Fibroblast of lung (primary cell): ENCODE results near the gene XCR1. TPM values are rescaled to one million over a fixed set of nuclear protein-coding genes. Genes with fewer than 3 reads are reported as not detected.

Source experiments
- DNase-seq, 2 donors: peaks; one replicate each; pipeline versions ENCODE4 v3.0.0 to v3.0.0-alpha.2; 2010; ENCODE audit warnings: low read depth in 2 of 2
- H2AFZ ChIP-seq: 2 replicates; pipeline ENCODE4 v1.5.1; 2012; ENCODE audit warnings: low read length, control low read depth, inconsistent platforms
- H3K27ac ChIP-seq: 2 replicates; pipeline ENCODE4 v1.5.1; 2011; ENCODE audit warnings: low read length, control low read depth; ENCODE audit not compliant: insufficient read depth
- H3K27me3 ChIP-seq: 2 replicates; pipeline ENCODE4 v1.5.1; 2011; ENCODE audit warnings: mild to moderate bottlenecking, low read length; ENCODE audit not compliant: control insufficient read depth, insufficient read depth
- H3K36me3 ChIP-seq: 2 replicates; pipeline ENCODE4 v1.5.1; 2011; ENCODE audit warnings: low read length; ENCODE audit not compliant: control insufficient read depth, insufficient read depth
- H3K4me1 ChIP-seq: 2 replicates; pipeline ENCODE4 v1.5.1; 2011; ENCODE audit warnings: low read length; ENCODE audit not compliant: control insufficient read depth, insufficient read depth; ENCODE audit errors: extremely low read depth
- H3K4me2 ChIP-seq: 2 replicates; pipeline ENCODE4 v1.5.1; 2011; ENCODE audit warnings: low read length, control low read depth; ENCODE audit not compliant: insufficient read depth; ENCODE audit errors: extremely low read depth
- H3K4me3 ChIP-seq, 4 experiments: fragments of 200-600 bp in 1 of 4; sonication (generic) in 1 of 4; replicated peaks in 1 of 4; 2 replicates each; pipeline ENCODE4 v1.5.1; 2011 to 2016; ENCODE audit warnings: low read length in 4 of 4, low read depth in 3 of 4, mild to moderate bottlenecking in 3 of 4, control low read depth in 2 of 4, inconsistent platforms in 1 of 4, mixed read lengths in 1 of 4; ENCODE audit not compliant: insufficient read depth in 1 of 4; ENCODE audit errors: control extremely low read depth in 1 of 4
- H3K79me2 ChIP-seq: 2 replicates; pipeline ENCODE4 v1.5.1; 2012; ENCODE audit warnings: mild to moderate bottlenecking, low read length, inconsistent platforms; ENCODE audit not compliant: control insufficient read depth, insufficient read depth
- H3K9ac ChIP-seq: 2 replicates; pipeline ENCODE4 v1.5.1; 2011; ENCODE audit warnings: mild to moderate bottlenecking, low read length, control low read depth; ENCODE audit not compliant: insufficient read depth
- H3K9me3 ChIP-seq: 2 replicates; pipeline ENCODE4 v1.5.1; 2012; ENCODE audit warnings: low read depth, low read length; ENCODE audit not compliant: control insufficient read depth, insufficient read depth
- H4K20me1 ChIP-seq: 2 replicates; pipeline ENCODE4 v1.5.1; 2011; ENCODE audit warnings: low read length; ENCODE audit not compliant: control insufficient read depth, insufficient read depth; ENCODE audit errors: extremely low read depth
- EZH2 ChIP-seq: IDR thresholded peaks from 2 replicates; pipeline ENCODE4 v1.5.1; 2012; ENCODE audit warnings: low read length, control low read depth, mild to moderate bottlenecking; ENCODE audit errors: missing control alignments
- polyA plus RNA-seq, 2 donors: library from polyadenylated mRNA; depleted of rRNA in 1 of 2; stranded (reverse) in 1 of 2; unstranded in 1 of 2; fragments of >200 nt; gene quantifications; 2 replicates each; pipeline ENCODE4 v1.2.1, GENCODE V29; 2011 to 2012; ENCODE audit warnings: missing spikeins in 1 of 2
- total RNA-seq: library from RNA; depleted of rRNA; stranded (reverse); fragments of >200 nt; gene quantifications from 2 replicates; pipeline ENCODE4 v1.2.1, GENCODE V29; 2014
- TF ChIP-seq, protein P1 (sequence below), 2 donors: IDR thresholded peaks in 1 of 2; conservative IDR thresholded peaks in 1 of 2; 1 replicate in 1 of 2; 2 replicates in 1 of 2; pipeline ENCODE4 v1.5.1; 2011 to 2012; ENCODE audit warnings: low read length in 2 of 2, control low read depth in 1 of 2, inconsistent platforms in 1 of 2, low read depth in 1 of 2, mild to moderate bottlenecking in 1 of 2

The XCR1 gene
- total and polyA plus RNA-seq, 2 donors (not counting 1 experiment from before 2014, with no cell fraction given): under 0.01 to 0.01 TPM

DNA sequence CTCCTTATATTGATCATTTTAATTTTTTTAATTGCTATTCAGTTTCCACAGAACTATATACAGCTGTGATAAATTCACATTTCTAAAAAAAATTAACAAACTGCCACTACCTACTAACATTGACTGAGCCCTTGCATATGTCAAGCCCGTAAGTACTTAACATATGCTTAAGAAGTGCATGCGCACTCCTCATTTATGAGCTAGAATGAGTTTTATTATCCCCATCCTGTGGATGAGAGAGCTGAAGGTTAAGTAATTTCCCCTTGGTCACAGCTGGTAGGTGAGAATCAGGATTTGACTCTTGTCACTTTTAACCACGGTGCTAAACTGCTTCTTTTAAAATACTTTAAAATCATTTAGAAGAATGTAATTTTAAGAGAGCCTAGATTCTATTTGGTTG is 58.2 kb downstream of the XCR1 start:
- Histone ChIP-seq H3K4me3 (no peak overlapping the region), H4K20me1 (no peaks in the 10 kb centered on the region), H2AFZ (no peak overlapping the region), H3K9me3 (no peaks in the 10 kb centered on the region), H3K4me2 (no peak overlapping the region), H3K27ac (no peak overlapping the region), H3K9ac (no peak overlapping the region), H3K36me3 (peaks cover 29% of the 10 kb centered on the region), H3K4me1 (peaks cover 10% of the 10 kb centered on the region), H3K79me2 (no peaks in the 10 kb centered on the region), H3K27me3 (no peaks in the 10 kb centered on the region)
- no peak for DNase-seq
- TF ChIP-seq EZH2: no peak
- TF ChIP-seq, protein P1, sequence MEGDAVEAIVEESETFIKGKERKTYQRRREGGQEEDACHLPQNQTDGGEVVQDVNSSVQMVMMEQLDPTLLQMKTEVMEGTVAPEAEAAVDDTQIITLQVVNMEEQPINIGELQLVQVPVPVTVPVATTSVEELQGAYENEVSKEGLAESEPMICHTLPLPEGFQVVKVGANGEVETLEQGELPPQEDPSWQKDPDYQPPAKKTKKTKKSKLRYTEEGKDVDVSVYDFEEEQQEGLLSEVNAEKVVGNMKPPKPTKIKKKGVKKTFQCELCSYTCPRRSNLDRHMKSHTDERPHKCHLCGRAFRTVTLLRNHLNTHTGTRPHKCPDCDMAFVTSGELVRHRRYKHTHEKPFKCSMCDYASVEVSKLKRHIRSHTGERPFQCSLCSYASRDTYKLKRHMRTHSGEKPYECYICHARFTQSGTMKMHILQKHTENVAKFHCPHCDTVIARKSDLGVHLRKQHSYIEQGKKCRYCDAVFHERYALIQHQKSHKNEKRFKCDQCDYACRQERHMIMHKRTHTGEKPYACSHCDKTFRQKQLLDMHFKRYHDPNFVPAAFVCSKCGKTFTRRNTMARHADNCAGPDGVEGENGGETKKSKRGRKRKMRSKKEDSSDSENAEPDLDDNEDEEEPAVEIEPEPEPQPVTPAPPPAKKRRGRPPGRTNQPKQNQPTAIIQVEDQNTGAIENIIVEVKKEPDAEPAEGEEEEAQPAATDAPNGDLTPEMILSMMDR (conservative IDR thresholded peaks at IDR 0.05 in 1 of 2, IDR thresholded peaks at IDR 0.05 in 1 of 2; ENCODE audit: low read depth in 1 of 2, low read length in 2 of 2): no peak

DNA sequence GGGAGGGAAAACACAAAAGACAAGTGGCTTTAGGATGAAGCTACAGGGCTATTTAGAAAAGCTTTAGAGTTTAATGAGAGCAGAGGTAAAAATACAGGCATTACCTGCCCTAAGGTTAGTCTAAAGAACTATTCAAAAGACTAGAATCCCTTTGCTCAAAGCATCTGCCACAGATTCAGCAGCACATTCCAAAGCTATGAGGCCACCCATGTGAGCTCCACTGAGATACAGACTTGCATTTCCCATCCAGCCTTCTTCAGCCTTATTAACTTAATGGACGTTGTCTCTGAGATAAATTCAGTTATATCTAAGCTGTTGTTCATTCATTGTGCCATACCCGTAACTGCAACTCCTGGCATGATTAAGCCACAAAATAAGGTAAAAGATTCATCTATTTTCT is 58.6 kb downstream of the XCR1 start:
- Histone ChIP-seq H3K4me3 (no peak overlapping the region), H3K36me3 (peaks cover 30% of the 10 kb centered on the region)
- DNase-seq: peak; percentile 55 to 73

DNA sequence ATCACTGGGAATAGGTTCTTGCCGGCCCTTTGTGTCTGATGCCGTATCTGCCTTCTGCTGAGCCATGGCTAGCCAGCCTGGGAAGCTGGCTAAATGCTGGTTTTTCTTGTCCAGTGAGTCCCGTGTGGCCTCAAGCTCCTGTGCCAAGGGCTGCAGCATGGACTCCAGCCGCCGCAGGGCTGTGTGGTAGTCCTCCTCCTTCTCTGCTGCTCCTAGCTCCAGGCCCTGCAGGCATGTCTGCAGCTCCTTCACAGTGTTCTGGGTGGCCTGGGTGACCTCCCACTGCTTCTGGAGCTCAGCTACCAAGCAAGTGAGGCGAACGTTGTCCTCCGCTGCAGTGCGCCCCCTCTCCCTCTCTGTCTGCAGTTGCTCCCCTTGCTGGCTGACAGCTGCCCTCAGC is 59.1 kb downstream of the XCR1 start:
- H2AFZ ChIP-seq: no peak overlapping the region

More for the DNA sequence above, 58.6 kb downstream of the XCR1 start:
- Histone ChIP-seq H3K79me2 (no peaks in the 10 kb centered on the region), H3K4me1 (peaks cover 10% of the 10 kb centered on the region), H4K20me1 (no peaks in the 10 kb centered on the region), H3K27ac (no peak overlapping the region), H3K27me3 (no peaks in the 10 kb centered on the region), H3K9me3 (no peaks in the 10 kb centered on the region), H3K4me2 (no peak overlapping the region), H3K9ac (no peak overlapping the region), H2AFZ (no peak overlapping the region)
- TF ChIP-seq, protein P1 (conservative IDR thresholded peaks at IDR 0.05 in 1 of 2, IDR thresholded peaks at IDR 0.05 in 1 of 2; ENCODE audit: low read depth in 1 of 2, low read length in 2 of 2): no peak
- no peak for TF ChIP-seq EZH2

More for the DNA sequence above, 59.1 kb downstream of the XCR1 start:
- Histone ChIP-seq H3K27me3 (no peaks in the 10 kb centered on the region), H3K9me3 (no peaks in the 10 kb centered on the region), H3K79me2 (no peaks in the 10 kb centered on the region), H3K36me3 (peaks cover 30% of the 10 kb centered on the region), H3K27ac (no peak overlapping the region), H4K20me1 (no peaks in the 10 kb centered on the region), H3K9ac (no peak overlapping the region), H3K4me1 (peaks cover 9% of the 10 kb centered on the region), H3K4me3 (no peak overlapping the region), H3K4me2 (no peak overlapping the region)
- DNase-seq: no peak
- TF ChIP-seq, protein P1 (conservative IDR thresholded peaks at IDR 0.05 in 1 of 2, IDR thresholded peaks at IDR 0.05 in 1 of 2; ENCODE audit: low read depth in 1 of 2, low read length in 2 of 2): no peak
- TF ChIP-seq EZH2: no peak
